GM10266 (cell line): ENCODE measurements around the gene CD28.
A peak's percentile ranks its signal among the peaks of the same experiment; 100 is the strongest.

Experiments
- DNase-seq: peaks from one replicate; pipeline ENCODE4 v3.0.0; 2012; ENCODE audit errors: extremely low spot score
- CTCF ChIP-seq: IDR thresholded peaks from 2 replicates; pipeline ENCODE4 v1.5.1; 2012; ENCODE audit warnings: mild to moderate bottlenecking, low read depth; ENCODE audit not compliant: control insufficient read depth, insufficient read depth; ENCODE audit errors: missing control alignments

Gene CD28

GRCh38 chr2:203675086-203675485, 31.4 kb upstream of the CD28 start:
- no peak for TF ChIP-seq CTCF
- DNase-seq = no peak

GRCh38 chr2:203678971-203679370, 27.5 kb upstream of the CD28 start:
- no peak for DNase-seq
- no peak for TF ChIP-seq CTCF

- DNase-seq = no peak
- no peak for TF ChIP-seq CTCF
Measured at GRCh38 chr2:203679401-203679800, 27.0 kb upstream of the CD28 start.

- no peak for TF ChIP-seq CTCF
- DNase-seq = no peak
Measured at GRCh38 chr2:203681978-203682377, 24.5 kb upstream of the CD28 start.

- no peak for TF ChIP-seq CTCF
- DNase-seq = no peak
Measured at GRCh38 chr2:203682688-203683130, 23.7 kb upstream of the CD28 start.

GRCh38 chr2:203683421-203683820, 23.0 kb upstream of the CD28 start:
- no peak for DNase-seq
- TF ChIP-seq CTCF = no peak

- TF ChIP-seq CTCF = no peak
- peak; percentile 45 for DNase-seq
Measured at GRCh38 chr2:203683932-203684556, 22.4 kb upstream of the CD28 start.
